GM18505 (cell line): ENCODE measurements around the gene LSR.

ENCODE experiments used
- ATAC-seq: cut with Tn5 transposase; IDR thresholded peaks from one replicate; pipeline ENCODE4 v1.9.1; 2021; ENCODE audit not compliant: unreplicated experiment
- POLR2A ChIP-seq: IDR thresholded peaks from 4 replicates; pipeline ENCODE4 v1.6.1; 2011; ENCODE audit warnings: borderline replicate concordance; ENCODE audit not compliant: insufficient read depth, insufficient read length; ENCODE audit errors: extremely low read depth

Gene LSR

GRCh38 chr19:35304036-35304435 is 55.2 kb downstream of the LSR start:
- no peak for ATAC-seq
- no peak for TF ChIP-seq POLR2A

GRCh38 chr19:35305181-35305580 is 56.4 kb downstream of the LSR start:
- ATAC-seq, result no peak
- no peak for TF ChIP-seq POLR2A

GRCh38 chr19:35306473-35307246 is 57.9 kb downstream of the LSR start:
- no peak for ATAC-seq
- no peak for TF ChIP-seq POLR2A

- TF ChIP-seq POLR2A, result no peak
- ATAC-seq, result no peak
Observed at GRCh38 chr19:35307931-35308330, 59.1 kb downstream of the LSR start.

GRCh38 chr19:35308910-35309309 is 60.1 kb downstream of the LSR start:
- ATAC-seq, result no peak
- TF ChIP-seq POLR2A, result no peak

DNA sequence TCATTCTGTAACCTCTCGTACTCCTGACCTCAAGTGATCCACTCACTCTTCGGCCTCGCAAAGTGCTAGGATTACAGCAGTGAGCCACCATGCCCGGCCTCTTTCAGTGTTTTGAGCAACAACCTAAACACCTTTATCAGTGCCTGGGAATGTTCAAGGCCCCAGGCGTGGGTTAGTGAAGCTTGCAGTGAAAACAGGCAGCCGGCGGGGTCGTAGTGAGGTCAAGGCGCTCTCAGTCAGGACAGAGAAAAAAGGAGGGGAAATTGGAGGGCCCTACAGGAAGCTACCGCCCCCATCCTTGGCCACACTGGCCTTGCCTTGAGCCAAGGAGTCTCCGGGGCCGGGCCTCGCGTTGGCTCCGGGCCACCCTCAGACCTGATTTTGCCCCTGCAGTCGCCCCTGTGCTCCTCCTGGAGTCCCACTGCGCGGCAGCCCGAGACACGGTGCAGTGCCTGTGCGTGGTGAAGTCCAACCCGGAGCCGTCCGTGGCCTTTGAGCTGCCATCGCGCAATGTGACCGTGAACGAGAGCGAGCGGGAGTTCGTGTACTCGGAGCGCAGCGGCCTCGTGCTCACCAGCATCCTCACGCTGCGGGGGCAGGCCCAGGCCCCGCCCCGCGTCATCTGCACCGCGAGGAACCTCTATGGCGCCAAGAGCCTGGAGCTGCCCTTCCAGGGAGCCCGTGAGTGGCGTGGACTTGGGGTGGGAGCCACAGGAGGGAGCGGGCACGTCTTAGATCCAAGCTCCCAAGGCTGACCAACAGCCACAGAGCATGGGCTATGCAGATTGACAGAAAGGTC is 60.9 kb downstream of the LSR start:
- no peak for TF ChIP-seq POLR2A
- ATAC-seq, result no peak

DNA sequence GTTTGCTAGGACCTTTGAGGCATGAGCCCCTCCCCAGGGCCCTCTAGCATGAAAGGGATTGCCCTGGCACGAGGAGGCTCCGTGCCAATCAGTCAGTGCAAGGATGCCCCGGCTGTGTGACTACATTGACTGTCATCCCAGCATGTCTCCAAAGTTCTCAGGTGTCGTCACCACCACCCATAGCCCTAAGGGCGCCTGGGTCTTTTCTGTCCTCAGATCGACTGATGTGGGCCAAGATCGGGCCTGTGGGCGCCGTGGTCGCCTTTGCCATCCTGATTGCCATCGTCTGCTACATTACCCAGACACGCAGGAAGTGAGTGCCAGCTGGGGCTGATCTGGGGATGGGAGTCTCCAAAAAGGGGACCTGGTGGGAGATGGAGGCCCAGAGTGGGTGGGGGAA is 61.5 kb downstream of the LSR start:
- TF ChIP-seq POLR2A, result no peak
- ATAC-seq, result no peak

DNA sequence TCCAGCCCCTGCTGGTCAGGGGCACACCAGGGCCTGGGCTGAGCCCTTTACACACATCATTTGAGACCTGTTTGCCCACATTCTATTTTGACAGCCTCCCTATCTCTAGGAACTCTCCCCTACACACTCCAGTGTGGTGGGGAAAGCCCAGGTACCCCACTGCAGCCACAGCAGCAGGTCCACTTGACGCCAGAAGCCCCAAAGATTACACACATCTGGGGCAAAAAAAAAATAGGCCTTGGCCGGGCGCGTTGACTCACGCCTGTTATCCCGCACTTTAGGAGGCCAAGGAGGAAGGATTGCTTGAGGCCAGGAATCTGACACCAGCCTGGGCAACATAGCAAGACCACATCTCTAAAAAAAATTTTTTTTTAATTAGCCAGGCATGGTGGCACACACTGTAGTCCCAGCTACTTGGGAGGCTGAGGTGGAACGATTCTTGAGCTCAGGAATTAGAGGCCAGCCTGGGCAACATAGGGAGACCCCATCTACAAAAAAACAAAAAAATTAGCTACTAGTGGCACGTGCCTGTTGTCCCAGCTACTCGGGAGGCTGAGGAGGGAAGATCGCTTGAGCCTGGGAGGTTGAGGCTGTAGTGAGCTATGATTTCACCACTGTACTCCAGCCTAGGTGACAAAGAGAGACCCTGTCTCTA is 62.1 kb downstream of the LSR start:
- no peak for ATAC-seq
- TF ChIP-seq POLR2A, result no peak

- TF ChIP-seq POLR2A, result no peak
- ATAC-seq, result no peak
Observed at GRCh38 chr19:35311901-35312665, 63.3 kb downstream of the LSR start.

DNA sequence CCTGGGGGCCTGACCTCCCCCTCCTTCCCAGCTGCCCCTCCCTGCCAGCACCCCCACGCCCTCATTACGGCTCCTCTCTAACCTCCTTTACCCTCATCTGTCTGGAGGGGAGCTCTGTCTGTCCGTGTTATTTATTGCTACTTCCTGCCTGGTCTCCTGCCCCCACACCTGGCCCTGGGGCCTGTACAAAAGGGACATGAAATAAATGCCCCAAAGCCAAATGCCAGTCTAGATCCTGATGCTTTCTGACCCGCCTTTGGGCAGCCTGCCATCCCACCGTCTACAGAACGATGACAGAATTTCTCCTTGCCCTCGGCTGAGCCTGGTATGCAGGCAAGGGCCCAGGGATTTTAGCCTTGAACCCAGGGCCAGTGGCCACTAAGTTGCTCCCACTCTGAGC is 64.8 kb downstream of the LSR start:
- no peak for TF ChIP-seq POLR2A

DNA sequence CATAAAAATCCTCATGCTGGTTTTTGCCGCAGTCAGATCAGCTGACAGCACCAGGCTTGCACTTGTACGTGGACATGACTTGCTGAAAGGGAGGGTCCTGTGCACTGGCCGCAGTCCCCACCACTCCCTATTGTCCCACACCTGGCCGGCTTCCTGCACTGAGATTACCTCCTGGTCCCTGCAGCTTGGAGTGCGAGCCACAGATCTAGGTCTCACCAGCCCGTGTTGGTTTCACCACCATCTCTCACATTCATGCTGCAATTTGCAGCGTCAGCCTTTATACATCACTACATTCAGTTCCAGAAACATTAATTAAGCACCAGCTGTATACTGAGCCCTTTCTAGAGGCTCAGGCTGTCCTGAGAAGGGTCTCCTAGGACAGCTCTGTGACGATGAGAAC is 65.2 kb downstream of the LSR start:
- TF ChIP-seq POLR2A, result no peak
- no peak for ATAC-seq

More for the DNA sequence above, 64.8 kb downstream of the LSR start:
- ATAC-seq, result no peak

DNA sequence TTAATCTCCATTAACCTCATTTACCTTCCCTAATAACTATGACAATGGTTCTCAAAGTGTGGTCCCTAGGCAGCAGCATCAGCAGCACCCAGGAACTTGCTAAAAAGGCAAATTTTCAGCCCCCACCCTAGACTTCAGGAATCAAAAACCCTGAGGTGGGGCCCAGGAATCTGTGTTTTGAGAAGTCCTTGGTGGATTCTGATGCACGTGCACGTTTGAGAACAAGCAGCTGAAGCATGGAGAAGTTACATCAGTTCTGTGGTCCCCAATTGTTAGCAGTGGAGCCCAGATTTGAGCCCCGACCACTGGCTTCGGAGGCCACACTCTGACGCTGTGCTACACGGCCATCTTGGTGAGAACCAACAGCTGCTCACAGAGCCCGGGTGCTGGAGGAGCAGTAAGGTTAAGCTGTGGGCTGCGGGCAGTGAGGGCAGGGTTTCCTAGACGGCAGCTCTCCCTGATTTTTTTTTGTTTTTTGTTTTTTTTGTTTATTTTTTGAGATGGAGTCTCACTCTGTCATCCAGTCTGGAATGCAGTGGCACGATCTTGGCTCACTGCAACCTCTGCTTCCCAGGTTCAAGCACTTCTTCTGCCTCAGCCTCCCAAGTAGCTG is 66.2 kb downstream of the LSR start:
- no peak for TF ChIP-seq POLR2A
- no peak for ATAC-seq
